ENCODE data around the gene CFD.
"Not testable (repeated sequence)": the region's sequence is repeated elsewhere in the genome, so short reads cannot be mapped to it uniquely, and the experiment has no call there.

The CFD gene

GRCh38 chr19:813219-814151, 46.0 kb upstream of the CFD start:
- TF ChIP-seq SPI1 (IDR thresholded peaks at IDR 0.05; ENCODE audit: borderline replicate concordance, low read depth) (no peak), POLR2AphosphoS5 (IDR thresholded peaks at IDR 0.05; ENCODE audit: low read depth) (peak; percentile 36; the same call in 1 of the 2 replicates)
- peak in 1 of 2 experiments; percentile 33 for DNase-seq (ENCODE audit: low read depth in 1 of 2, low spot score in 1 of 2)

GRCh38 chr19:814152-815078, 45.0 kb upstream of the CFD start:
- Histone ChIP-seq H3K27ac (replicated peaks) (no peak overlapping the region), H3K4me3 (replicated peaks; ENCODE audit: insufficient read depth, low read length) (no peak overlapping the region), H3K27me3 (ENCODE audit: insufficient read depth, poor library complexity, severe bottlenecking) (no peaks in the 10 kb centered on the region)
- no peak for TF ChIP-seq GABPA (IDR thresholded peaks at IDR 0.05; ENCODE audit: low read depth)
- peak; percentile 82 for TF ChIP-seq POLR2AphosphoS5 (IDR thresholded peaks at IDR 0.05; ENCODE audit: low read depth)
- peak in 1 of 2 experiments; percentile 63 for DNase-seq (ENCODE audit: low read depth in 1 of 2, low spot score in 1 of 2)

More at GRCh38 chr19:813219-814151, 46.0 kb upstream of the CFD start:
- Histone ChIP-seq H3K4me3 (replicated peaks; ENCODE audit: insufficient read depth, low read length) (no peak overlapping the region), H3K27ac (replicated peaks) (no peak overlapping the region), H3K27me3 (ENCODE audit: insufficient read depth, poor library complexity, severe bottlenecking) (no peaks in the 10 kb centered on the region)

- no peak for DNase-seq (ENCODE audit: low read depth in 1 of 2, low spot score in 1 of 2)
- TF ChIP-seq GABPA (IDR thresholded peaks at IDR 0.05; ENCODE audit: low read depth) (no peak), POLR2AphosphoS5 (IDR thresholded peaks at IDR 0.05; ENCODE audit: low read depth) (peak; percentile 56)
These were observed 44.2 kb upstream of the CFD start for GRCh38 chr19:815079-815774.

GRCh38 chr19:815775-816499, 43.5 kb upstream of the CFD start:
- no peak for DNase-seq (ENCODE audit: low read depth in 1 of 2, low spot score in 1 of 2)
- TF ChIP-seq CTCF (IDR thresholded peaks at IDR 0.05; ENCODE audit: insufficient read depth, low read length) (no peak), REST (IDR thresholded peaks at IDR 0.05; ENCODE audit: insufficient replicate concordance, low read depth) (no peak), POLR2AphosphoS5 (IDR thresholded peaks at IDR 0.05; ENCODE audit: low read depth) (no peak; the same call in 1 of the 2 replicates), SPI1 (IDR thresholded peaks at IDR 0.05; ENCODE audit: borderline replicate concordance, low read depth) (no peak), GABPA (IDR thresholded peaks at IDR 0.05; ENCODE audit: low read depth) (no peak)
- no peak overlapping the region for H3K4me3 ChIP-seq (replicated peaks; ENCODE audit: insufficient read depth, low read length)
- H3K27ac ChIP-seq (replicated peaks) = no peak overlapping the region
- H3K27me3 ChIP-seq (ENCODE audit: insufficient read depth, poor library complexity, severe bottlenecking) = no peaks in the 10 kb centered on the region

More at GRCh38 chr19:815079-815774, 44.2 kb upstream of the CFD start:
- H3K27ac ChIP-seq (replicated peaks) = no peak overlapping the region
- no peak overlapping the region for H3K4me3 ChIP-seq (replicated peaks; ENCODE audit: insufficient read depth, low read length)
- H3K27me3 ChIP-seq (ENCODE audit: insufficient read depth, poor library complexity, severe bottlenecking) = no peaks in the 10 kb centered on the region

GRCh38 chr19:816500-816857, 43.0 kb upstream of the CFD start:
- Histone ChIP-seq H3K27ac (replicated peaks) (no peak overlapping the region), H3K27me3 (ENCODE audit: insufficient read depth, poor library complexity, severe bottlenecking) (no peaks in the 10 kb centered on the region), H3K4me3 (replicated peaks; ENCODE audit: insufficient read depth, low read length) (no peak overlapping the region)
- no peak for DNase-seq (ENCODE audit: low read depth in 1 of 2, low spot score in 1 of 2)
- no peak for TF ChIP-seq SPI1 (IDR thresholded peaks at IDR 0.05; ENCODE audit: borderline replicate concordance, low read depth)
- no peak for TF ChIP-seq CTCF (IDR thresholded peaks at IDR 0.05; ENCODE audit: insufficient read depth, low read length)
- no peak for TF ChIP-seq REST (IDR thresholded peaks at IDR 0.05; ENCODE audit: insufficient replicate concordance, low read depth)
- no peak for TF ChIP-seq GABPA (IDR thresholded peaks at IDR 0.05; ENCODE audit: low read depth)
- TF ChIP-seq POLR2AphosphoS5 (IDR thresholded peaks at IDR 0.05; ENCODE audit: low read depth) = no peak

- DNase-seq (ENCODE audit: low read depth in 1 of 2, low spot score in 1 of 2); H3K27me3 ChIP-seq (ENCODE audit: insufficient read depth, poor library complexity, severe bottlenecking): not testable (repeated sequence)
- H3K4me3 ChIP-seq (replicated peaks; ENCODE audit: insufficient read depth, low read length) = peak overlapping the region; percentile 55
- H3K27ac ChIP-seq (replicated peaks) = peak overlapping the region; percentile 98
These were observed 39.3 kb upstream of the CFD start for GRCh38 chr19:820212-820611.
